ENCODE results near the gene NPPC. TPM values are rescaled to one million over a fixed set of nuclear protein-coding genes. Genes with fewer than 3 reads are reported as not detected.

Gene NPPC
- not detected in 2 replicates for total RNA-seq

GRCh38 chr2:231926180-231926741 is at the start of gene NPPC:
TSS of gene NPPC (minus strand) at chr2:231926396. CDS start at chr2:231926249, 147 bp downstream.

GRCh38 chr2:231961349-231962166 is 35.4 kb upstream of the NPPC start, which contains the start of gene DIS3L2:
TSS of gene DIS3L2 (plus strand) at chr2:231961713. CDS start at chr2:232014928, 53,215 bp downstream.

Other genes starting within 250 kb of the NPPC start
- 340 and 407 TPM in 2 replicates for gene PTMA, start 217.9 kb downstream of the NPPC start, total RNA-seq
- 26.0 and 29.4 TPM in 2 replicates for gene PDE6D, start 145.1 kb downstream of the NPPC start, total RNA-seq
- gene COPS7B, start 140.0 kb downstream of the NPPC start, total RNA-seq = 13.9 and 27.0 TPM in 2 replicates
- gene DIS3L2, start 35.3 kb upstream of the NPPC start, total RNA-seq = 9.4 and 14.9 TPM in 2 replicates

Data from pericardium fibroblast (primary cell).